Activated CD4-positive, CD25-positive, alpha-beta regulatory T cell treated with anti-CD3 and anti-CD28 coated beads, Interleukin-2, amount 50 U/mL, for 72 hours (primary cell): ENCODE results near the gene SGK1.
"Not testable (repeated sequence)": the region's sequence is repeated elsewhere in the genome, so short reads cannot be mapped to it uniquely, and the experiment has no call there.

ENCODE experiments used
- DNase-seq: peaks from one replicate; pipeline ENCODE4 v3.0.0; 2021

Gene SGK1

GRCh38 chr6:134326192-134326591, 8.3 kb upstream of the SGK1 start:
- DNase-seq = not testable (repeated sequence)

- no peak for DNase-seq
Measured at GRCh38 chr6:134324766-134325165, 6.9 kb upstream of the SGK1 start.

- no peak for DNase-seq
Measured at GRCh38 chr6:134324141-134324540, 6.2 kb upstream of the SGK1 start.

- no peak for DNase-seq
Measured at GRCh38 chr6:134323698-134324097, 5.8 kb upstream of the SGK1 start.

- no peak for DNase-seq
Measured at GRCh38 chr6:134323294-134323693, 5.4 kb upstream of the SGK1 start.

- DNase-seq = no peak
Measured at GRCh38 chr6:134322216-134322615, 4.3 kb upstream of the SGK1 start.

GRCh38 chr6:134321246-134321645, 3.3 kb upstream of the SGK1 start:
- no peak for DNase-seq

- DNase-seq = not testable (repeated sequence)
Measured at GRCh38 chr6:134319686-134320085, 1.8 kb upstream of the SGK1 start.

- DNase-seq = no peak
Measured at GRCh38 chr6:134318974-134319281, 1.0 kb upstream of the SGK1 start.

GRCh38 chr6:134318236-134318973, 493 bp upstream of the SGK1 start:
- no peak for DNase-seq

- DNase-seq = no peak
Measured at GRCh38 chr6:134316733-134317431, 1.0 kb downstream of the SGK1 start.

GRCh38 chr6:134315974-134316441, 1.9 kb downstream of the SGK1 start:
- no peak for DNase-seq

GRCh38 chr6:134315189-134315588, 2.7 kb downstream of the SGK1 start:
- DNase-seq = no peak

- DNase-seq = no peak
Measured at GRCh38 chr6:134314006-134314821, 3.7 kb downstream of the SGK1 start.

GRCh38 chr6:134312038-134312660, 5.8 kb downstream of the SGK1 start:
- no peak for DNase-seq

GRCh38 chr6:134310817-134311216, 7.1 kb downstream of the SGK1 start:
- DNase-seq = no peak

GRCh38 chr6:134309983-134310605, 7.8 kb downstream of the SGK1 start:
- DNase-seq = no peak

- no peak for DNase-seq
Measured at GRCh38 chr6:134309227-134309626, 8.7 kb downstream of the SGK1 start.

- no peak for DNase-seq
Measured at GRCh38 chr6:134308800-134309199, 9.1 kb downstream of the SGK1 start.

GRCh38 chr6:134307870-134308269, 10.0 kb downstream of the SGK1 start:
- no peak for DNase-seq

GRCh38 chr6:134307075-134307474, 10.8 kb downstream of the SGK1 start:
- DNase-seq = no peak

- not testable (repeated sequence) for DNase-seq
Measured at GRCh38 chr6:134304381-134304780, 13.5 kb downstream of the SGK1 start.

- DNase-seq = no peak
Measured at GRCh38 chr6:134303891-134304290, 14.0 kb downstream of the SGK1 start.
